ENCODE results near the gene RPP25L.

The RPP25L gene

GRCh38 chr9:34633166-34633565, 21.3 kb upstream of the RPP25L start:
- TF ChIP-seq, protein P1, sequence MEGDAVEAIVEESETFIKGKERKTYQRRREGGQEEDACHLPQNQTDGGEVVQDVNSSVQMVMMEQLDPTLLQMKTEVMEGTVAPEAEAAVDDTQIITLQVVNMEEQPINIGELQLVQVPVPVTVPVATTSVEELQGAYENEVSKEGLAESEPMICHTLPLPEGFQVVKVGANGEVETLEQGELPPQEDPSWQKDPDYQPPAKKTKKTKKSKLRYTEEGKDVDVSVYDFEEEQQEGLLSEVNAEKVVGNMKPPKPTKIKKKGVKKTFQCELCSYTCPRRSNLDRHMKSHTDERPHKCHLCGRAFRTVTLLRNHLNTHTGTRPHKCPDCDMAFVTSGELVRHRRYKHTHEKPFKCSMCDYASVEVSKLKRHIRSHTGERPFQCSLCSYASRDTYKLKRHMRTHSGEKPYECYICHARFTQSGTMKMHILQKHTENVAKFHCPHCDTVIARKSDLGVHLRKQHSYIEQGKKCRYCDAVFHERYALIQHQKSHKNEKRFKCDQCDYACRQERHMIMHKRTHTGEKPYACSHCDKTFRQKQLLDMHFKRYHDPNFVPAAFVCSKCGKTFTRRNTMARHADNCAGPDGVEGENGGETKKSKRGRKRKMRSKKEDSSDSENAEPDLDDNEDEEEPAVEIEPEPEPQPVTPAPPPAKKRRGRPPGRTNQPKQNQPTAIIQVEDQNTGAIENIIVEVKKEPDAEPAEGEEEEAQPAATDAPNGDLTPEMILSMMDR (conservative IDR thresholded peaks at IDR 0.05; ENCODE audit: control insufficient read depth, insufficient read depth, low read depth, low read length), result no peak
- no peak overlapping the region for H3K4me3 ChIP-seq (ENCODE audit: control insufficient read depth, low read depth, low read length)
- no peak for DNase-seq (ENCODE audit: low read depth)

DNA sequence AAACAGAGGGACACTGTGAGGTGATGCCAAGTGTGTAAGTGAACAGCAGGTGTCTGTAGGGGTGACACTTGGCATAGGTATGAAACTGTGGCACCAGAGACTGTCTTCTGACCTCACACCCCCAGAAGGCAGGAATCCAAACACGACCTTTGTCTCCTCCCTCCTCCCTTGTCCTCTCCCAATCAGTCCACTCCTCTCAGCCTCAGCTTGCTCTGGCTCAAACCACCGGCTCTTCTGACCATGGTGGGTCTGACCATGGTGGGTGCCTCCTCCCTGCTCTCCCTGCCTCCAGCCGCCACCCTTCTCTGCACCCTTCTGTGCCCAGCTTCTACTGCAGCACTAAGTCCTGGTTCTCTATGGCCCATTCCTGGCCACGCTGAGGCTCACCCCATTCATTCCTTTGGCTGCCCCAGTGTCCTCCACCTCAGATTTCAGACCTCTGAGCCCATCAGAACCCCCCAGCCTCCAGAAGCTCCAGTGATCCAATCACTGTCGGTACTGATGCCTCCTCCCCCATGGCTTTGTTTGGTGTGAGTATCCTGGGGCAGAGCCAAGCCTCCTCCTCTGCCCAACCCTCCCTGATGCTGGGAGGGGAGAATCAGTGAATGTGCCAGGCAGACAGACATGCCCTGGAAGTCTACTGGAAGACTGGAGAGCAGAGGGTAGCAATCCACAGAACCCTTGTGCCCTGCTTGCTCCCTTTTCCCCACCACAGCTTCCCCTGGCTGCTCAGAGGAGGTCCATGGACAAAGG, 18.7 kb upstream of the RPP25L start:
- TF ChIP-seq, protein P1 (conservative IDR thresholded peaks at IDR 0.05; ENCODE audit: control insufficient read depth, insufficient read depth, low read depth, low read length), result no peak
- no peak for DNase-seq (ENCODE audit: low read depth)
- no peak overlapping the region for H3K4me3 ChIP-seq (ENCODE audit: control insufficient read depth, low read depth, low read length)

DNA sequence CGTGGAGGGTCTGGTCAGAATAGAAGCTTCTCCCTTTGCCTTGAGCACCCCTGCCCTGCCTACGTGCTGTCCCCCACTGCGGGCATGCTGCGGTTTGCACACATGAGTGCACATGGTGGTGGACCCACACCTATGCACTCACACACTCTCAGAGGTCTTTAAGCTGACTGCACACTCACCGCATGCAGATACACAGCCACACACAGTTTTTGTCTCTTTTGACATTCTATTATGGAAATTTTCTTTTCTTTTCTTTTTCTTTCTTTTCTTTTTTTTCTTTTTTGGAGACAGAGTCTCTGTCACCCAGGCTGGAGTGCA, 17.6 kb upstream of the RPP25L start:
- TF ChIP-seq, protein P1 (conservative IDR thresholded peaks at IDR 0.05; ENCODE audit: control insufficient read depth, insufficient read depth, low read depth, low read length), result no peak
- H3K4me3 ChIP-seq (ENCODE audit: control insufficient read depth, low read depth, low read length), result no peak overlapping the region

GRCh38 chr9:34628656-34629490, 17.0 kb upstream of the RPP25L start, which contains the start of gene ARID3C:
Gene ARID3C, minus strand, starts transcription at chr9:34629066. Its CDS starts 1,052 bp downstream, at chr9:34628014.
- peak within 1 kb of the TSS; percentile 31 for H3K4me3 ChIP-seq (ENCODE audit: control insufficient read depth, low read depth, low read length)
- TF ChIP-seq, protein P1 (conservative IDR thresholded peaks at IDR 0.05; ENCODE audit: control insufficient read depth, insufficient read depth, low read depth, low read length), result no peak
- no peak for DNase-seq (ENCODE audit: low read depth)

More for the DNA sequence above, 17.6 kb upstream of the RPP25L start:
- DNase-seq (ENCODE audit: low read depth), result no peak

DNA sequence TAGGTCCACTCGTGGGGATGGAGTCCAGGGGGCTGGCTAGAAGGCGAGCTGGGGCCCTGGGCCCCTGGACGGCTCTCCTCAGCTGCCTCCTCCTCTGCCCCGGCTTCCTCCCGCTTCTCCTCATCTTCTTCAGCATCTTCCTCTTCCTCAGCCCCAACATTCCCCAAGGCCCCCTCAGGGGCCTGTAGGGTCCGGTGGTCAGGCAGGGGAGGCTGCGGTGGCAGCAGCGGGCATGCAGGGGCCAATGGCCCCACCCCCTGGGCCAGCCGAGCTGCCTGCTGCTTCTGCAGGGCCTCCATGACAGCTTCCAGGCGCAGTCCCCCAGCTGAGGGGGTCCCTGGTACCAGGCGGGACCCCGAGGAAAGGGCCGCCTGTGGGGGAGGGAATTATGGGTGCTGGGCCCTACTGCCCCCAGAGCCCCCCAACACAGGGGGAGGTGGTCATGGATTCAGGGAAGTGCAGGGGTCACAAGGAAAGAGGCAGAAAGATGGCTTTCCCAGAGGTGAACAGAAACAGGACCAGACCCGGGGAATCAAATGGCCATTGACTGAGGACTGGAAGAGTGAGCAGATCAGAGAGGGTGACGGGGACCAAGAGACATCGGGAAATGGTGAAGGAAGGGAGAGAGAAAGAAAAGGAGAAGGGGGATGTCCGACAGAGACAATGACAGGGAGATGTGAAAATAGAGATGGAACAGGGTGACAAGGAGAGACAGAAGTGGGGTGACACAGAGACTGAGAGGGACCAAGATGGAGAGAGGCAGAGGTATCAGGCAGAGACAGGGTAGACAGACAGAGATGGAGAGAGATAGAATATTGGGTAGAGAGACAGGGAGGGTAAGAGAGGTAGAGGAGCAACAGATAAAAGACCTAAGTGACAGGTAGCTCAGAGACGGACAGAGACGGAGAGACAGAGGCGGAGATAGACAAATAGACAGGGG, 16.1 kb upstream of the RPP25L start:
- DNase-seq (ENCODE audit: low read depth), result no peak
- H3K4me3 ChIP-seq (ENCODE audit: control insufficient read depth, low read depth, low read length), result no peak overlapping the region
- TF ChIP-seq, protein P1 (conservative IDR thresholded peaks at IDR 0.05; ENCODE audit: control insufficient read depth, insufficient read depth, low read depth, low read length), result no peak

- H3K4me3 ChIP-seq (ENCODE audit: control insufficient read depth, low read depth, low read length), result no peak overlapping the region
- no peak for DNase-seq (ENCODE audit: low read depth)
- TF ChIP-seq, protein P1 (conservative IDR thresholded peaks at IDR 0.05; ENCODE audit: control insufficient read depth, insufficient read depth, low read depth, low read length), result no peak
Observed at GRCh38 chr9:34625186-34625486, 13.2 kb upstream of the RPP25L start.

Measured in fibroblast of mammary gland (primary cell).